OCI-LY7 (cell line): ENCODE measurements around the gene GCAT.

ENCODE experiments used
- EZH2phosphoT487 ChIP-seq: fragments of 200-600 bp; sonication (generic); IDR thresholded peaks from 2 replicates; pipeline ENCODE4 v1.6.1; 2018; ENCODE audit warnings: low read depth, borderline replicate concordance, mild to moderate bottlenecking, mixed run types, antibody characterized with exemption, low read length, moderate library complexity, mixed read lengths
- TF ChIP-seq, protein P1 (sequence below): fragments of 200-600 bp; sonication (generic); conservative IDR thresholded peaks from 2 replicates; pipeline ENCODE4 v1.5.1; 2014; ENCODE audit warnings: mild to moderate bottlenecking, antibody characterized with exemption, low read length, moderate library complexity, mixed read lengths

GRCh38 chr22:37844904-37845329 is 37.2 kb downstream of the GCAT start:
- TF ChIP-seq, protein P1, sequence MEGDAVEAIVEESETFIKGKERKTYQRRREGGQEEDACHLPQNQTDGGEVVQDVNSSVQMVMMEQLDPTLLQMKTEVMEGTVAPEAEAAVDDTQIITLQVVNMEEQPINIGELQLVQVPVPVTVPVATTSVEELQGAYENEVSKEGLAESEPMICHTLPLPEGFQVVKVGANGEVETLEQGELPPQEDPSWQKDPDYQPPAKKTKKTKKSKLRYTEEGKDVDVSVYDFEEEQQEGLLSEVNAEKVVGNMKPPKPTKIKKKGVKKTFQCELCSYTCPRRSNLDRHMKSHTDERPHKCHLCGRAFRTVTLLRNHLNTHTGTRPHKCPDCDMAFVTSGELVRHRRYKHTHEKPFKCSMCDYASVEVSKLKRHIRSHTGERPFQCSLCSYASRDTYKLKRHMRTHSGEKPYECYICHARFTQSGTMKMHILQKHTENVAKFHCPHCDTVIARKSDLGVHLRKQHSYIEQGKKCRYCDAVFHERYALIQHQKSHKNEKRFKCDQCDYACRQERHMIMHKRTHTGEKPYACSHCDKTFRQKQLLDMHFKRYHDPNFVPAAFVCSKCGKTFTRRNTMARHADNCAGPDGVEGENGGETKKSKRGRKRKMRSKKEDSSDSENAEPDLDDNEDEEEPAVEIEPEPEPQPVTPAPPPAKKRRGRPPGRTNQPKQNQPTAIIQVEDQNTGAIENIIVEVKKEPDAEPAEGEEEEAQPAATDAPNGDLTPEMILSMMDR = no peak
- no peak for TF ChIP-seq EZH2phosphoT487
